Upper lobe of right lung (tissue), 1 donor: ENCODE measurements around the gene SMARCAL1. TPM values are rescaled to one million over a fixed set of nuclear protein-coding genes. Genes with fewer than 3 reads are reported as not detected.

Source experiments
- ATAC-seq: fragments of 200-7000 bp; cut with Tn5 transposase; one replicate; pipeline ENCODE4 v1.9.1; 2020; ENCODE audit warnings: mild to moderate bottlenecking, moderate library complexity
- DNase-seq: peaks from one replicate; pipeline ENCODE4 v3.0.0-alpha.2; 2020
- H3K27ac ChIP-seq: fragments of 200-600 bp; one replicate; pipeline ENCODE4 v1.8.0; 2022
- H3K27me3 ChIP-seq: fragments of 200-600 bp; one replicate; pipeline ENCODE4 v1.8.0; 2022; ENCODE audit warnings: mild to moderate bottlenecking
- H3K36me3 ChIP-seq: fragments of 200-600 bp; one replicate; pipeline ENCODE4 v1.8.0; 2022
- H3K4me1 ChIP-seq: fragments of 200-600 bp; one replicate; pipeline ENCODE4 v1.8.0; 2022
- H3K4me3 ChIP-seq: fragments of 200-600 bp; one replicate; pipeline ENCODE4 v1.8.0; 2022; ENCODE audit warnings: mild to moderate bottlenecking
- H3K9me3 ChIP-seq: fragments of 200-600 bp; one replicate; pipeline ENCODE4 v1.8.0; 2022
- CTCF ChIP-seq: fragments of 200-600 bp; IDR thresholded peaks from one replicate; pipeline ENCODE4 v1.8.0; 2022; ENCODE audit warnings: antibody characterized with exemption
- intact Hi-C: fragments of 100-400 bp; cut with DNase I; formaldehyde crosslinking; loops from one replicate; pipeline ENCODE4 v1.11.0; 2022
- total RNA-seq: library from RNA; stranded (reverse); fragmentation: NEBNext Ultra II Directional; extraction: Animal tissue kit (Norgen Biotek cat#: 25700); gene quantifications from one replicate; pipeline ENCODE4 v1.2.1, GENCODE V29; 2021
- donor health status: DM: no; HTN: yes; CAD: no; lungs with severe emphysema.

The SMARCAL1 gene
- total RNA-seq, 1 donor from 2014 or later: 16.7 TPM

GRCh38 chr2:216473187-216473586 lies 60.9 kb downstream of the SMARCAL1 start:
- ATAC-seq (no peak), DNase-seq (no peak)
- H3K27me3 ChIP-seq: no peaks in the 10 kb centered on the region
- H3K4me1 ChIP-seq: no peaks in the 10 kb centered on the region
- peaks cover 42% of the 10 kb centered on the region for H3K36me3 ChIP-seq
- H3K9me3 ChIP-seq: no peaks in the 10 kb centered on the region
- H3K4me3 ChIP-seq: no peak overlapping the region
- H3K27ac ChIP-seq: no peak overlapping the region
- intact Hi-C loops: no loop called here
- TF ChIP-seq CTCF: no peak

GRCh38 chr2:216474925-216475670 lies 62.8 kb downstream of the SMARCAL1 start:
- intact Hi-C loops: no loop called here
- Histone ChIP-seq H3K27me3 (no peaks in the 10 kb centered on the region), H3K4me3 (no peak overlapping the region), H3K9me3 (no peaks in the 10 kb centered on the region), H3K4me1 (no peaks in the 10 kb centered on the region), H3K36me3 (peaks cover 47% of the 10 kb centered on the region), H3K27ac (no peak overlapping the region)
- ATAC-seq: peak; percentile 74
- TF ChIP-seq CTCF: no peak
- DNase-seq: no peak

- ATAC-seq (peak; percentile 43), DNase-seq (no peak)
- intact Hi-C loops: no loop called here
- H3K4me1 ChIP-seq: no peaks in the 10 kb centered on the region
- no peak overlapping the region for H3K27ac ChIP-seq
- no peak overlapping the region for H3K4me3 ChIP-seq
- TF ChIP-seq CTCF: no peak
- H3K36me3 ChIP-seq: peaks cover 53% of the 10 kb centered on the region
- no peaks in the 10 kb centered on the region for H3K9me3 ChIP-seq
- H3K27me3 ChIP-seq: no peaks in the 10 kb centered on the region
Measured at GRCh38 chr2:216475767-216476166, 63.5 kb downstream of the SMARCAL1 start.

- H3K9me3 ChIP-seq: no peaks in the 10 kb centered on the region
- no peaks in the 10 kb centered on the region for H3K4me1 ChIP-seq
- H3K4me3 ChIP-seq: no peak overlapping the region
- no peak overlapping the region for H3K27ac ChIP-seq
- no peak for TF ChIP-seq CTCF
- ATAC-seq: peak; percentile 72
- no peaks in the 10 kb centered on the region for H3K27me3 ChIP-seq
- intact Hi-C loops: no loop called here
- no peak for DNase-seq
- H3K36me3 ChIP-seq: peaks cover 58% of the 10 kb centered on the region
Measured at GRCh38 chr2:216477283-216478035, 65.2 kb downstream of the SMARCAL1 start.

GRCh38 chr2:216478151-216478550 lies 65.9 kb downstream of the SMARCAL1 start:
- Histone ChIP-seq H3K9me3 (no peaks in the 10 kb centered on the region), H3K4me1 (no peaks in the 10 kb centered on the region), H3K36me3 (peaks cover 64% of the 10 kb centered on the region), H3K27me3 (no peaks in the 10 kb centered on the region), H3K4me3 (no peak overlapping the region), H3K27ac (no peak overlapping the region)
- ATAC-seq (no peak), DNase-seq (no peak)
- no peak for TF ChIP-seq CTCF
- intact Hi-C loops: no loop called here
